ENCODE measurements around the gene GALNT13.

GALNT13 gene

GRCh38 chr2:154132827-154133226 lies 261.1 kb downstream of the GALNT13 start:
- FAIRE-seq, result no peak

- FAIRE-seq, result no peak
Observed at GRCh38 chr2:154133823-154134222, 262.1 kb downstream of the GALNT13 start.

- FAIRE-seq, result no peak
Observed at GRCh38 chr2:154140249-154141025, 268.7 kb downstream of the GALNT13 start.

- FAIRE-seq, result no peak
Observed at GRCh38 chr2:154142480-154142879, 270.8 kb downstream of the GALNT13 start.

GRCh38 chr2:154143105-154143504 lies 271.4 kb downstream of the GALNT13 start:
- no peak for FAIRE-seq

- FAIRE-seq, result no peak
Observed at GRCh38 chr2:154158101-154158500, 286.4 kb downstream of the GALNT13 start.

- FAIRE-seq, result no peak
Observed at GRCh38 chr2:154161286-154161685, 289.6 kb downstream of the GALNT13 start.

GRCh38 chr2:154170400-154170799 lies 298.7 kb downstream of the GALNT13 start:
- FAIRE-seq, result no peak

GRCh38 chr2:154173164-154173563 lies 301.4 kb downstream of the GALNT13 start:
- no peak for FAIRE-seq

GRCh38 chr2:154173919-154174318 lies 302.2 kb downstream of the GALNT13 start:
- no peak for FAIRE-seq

- FAIRE-seq, result no peak
Observed at GRCh38 chr2:154182008-154182407, 310.3 kb downstream of the GALNT13 start.

GRCh38 chr2:154187948-154188347 lies 316.2 kb downstream of the GALNT13 start:
- no peak for FAIRE-seq

- no peak for FAIRE-seq
Observed at GRCh38 chr2:154189953-154190352, 318.2 kb downstream of the GALNT13 start.

GRCh38 chr2:154193246-154193645 lies 321.5 kb downstream of the GALNT13 start:
- no peak for FAIRE-seq

GRCh38 chr2:154194909-154195643 lies 323.4 kb downstream of the GALNT13 start:
- FAIRE-seq, result no peak

- no peak for FAIRE-seq
Observed at GRCh38 chr2:154195644-154196195, 324.0 kb downstream of the GALNT13 start.

- no peak for FAIRE-seq
Observed at GRCh38 chr2:154198866-154199265, 327.1 kb downstream of the GALNT13 start.

GRCh38 chr2:154203206-154203605 lies 331.5 kb downstream of the GALNT13 start:
- no peak for FAIRE-seq

- no peak for FAIRE-seq
Observed at GRCh38 chr2:154203902-154204301, 332.2 kb downstream of the GALNT13 start.

- no peak for FAIRE-seq
Observed at GRCh38 chr2:154207288-154208047, 335.7 kb downstream of the GALNT13 start.

- FAIRE-seq, result no peak
Observed at GRCh38 chr2:154223726-154224125, 352.0 kb downstream of the GALNT13 start.

- no peak for FAIRE-seq
Observed at GRCh38 chr2:154226931-154227330, 355.2 kb downstream of the GALNT13 start.

Measured in A204.1 (cell line).